Left lobe of liver (tissue), 2 donors: ENCODE data around the gene PLEKHG3. TPM values are rescaled to one million over a fixed set of nuclear protein-coding genes. Genes with fewer than 3 reads are reported as not detected.
"Not testable (repeated sequence)": the region's sequence is repeated elsewhere in the genome, so short reads cannot be mapped to it uniquely, and the experiment has no call there.

Experiments
- ATAC-seq: fragments of 200-7000 bp; cut with Tn5 transposase; one replicate; pipeline ENCODE4 v1.9.1; 2020; ENCODE audit warnings: mild to moderate bottlenecking, moderate library complexity
- DNase-seq: peaks from one replicate; pipeline ENCODE4 v3.0.0-alpha.2; 2020; ENCODE audit warnings: low spot score
- total RNA-seq: library from RNA; stranded (reverse); gene quantifications from one replicate; pipeline ENCODE4 v1.2.1, GENCODE V29; 2021
- donor health status: DM: no; HTN: no; CAD: no; lungs with moderate emphysema.
- donor health status: DM: no; HTN: yes; CAD: no.

The PLEKHG3 gene
- total RNA-seq: 32.8 TPM

DNA sequence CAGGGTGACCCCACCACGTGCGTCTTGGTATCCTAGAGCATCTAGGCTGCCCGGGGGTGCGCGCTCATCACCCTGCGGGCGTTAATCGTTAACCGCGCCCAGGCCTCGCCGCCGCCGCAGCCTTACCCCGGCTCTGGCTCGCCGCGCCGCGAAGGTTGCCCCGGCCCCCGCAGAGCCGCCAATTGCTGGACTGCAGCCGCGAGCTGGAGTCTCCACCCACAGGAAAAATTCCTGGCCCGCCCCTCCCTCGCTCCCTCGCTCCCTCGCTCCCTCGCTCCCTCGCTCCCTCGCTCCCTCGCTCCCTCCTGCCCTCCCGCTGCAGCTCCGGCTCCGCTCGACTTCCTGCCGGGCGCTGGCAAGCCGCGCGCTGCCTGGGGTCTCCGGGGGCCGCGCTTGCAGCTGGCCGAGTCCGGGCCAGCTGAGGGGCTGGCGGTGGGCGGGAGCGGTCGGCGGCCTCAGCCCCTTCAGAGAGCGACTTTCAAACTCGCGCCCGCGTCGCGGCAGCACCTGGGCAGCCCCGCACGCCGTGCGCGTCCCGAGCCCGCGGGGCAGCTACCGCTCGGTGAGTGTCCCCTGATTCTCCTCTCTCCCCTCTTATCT lies at the start of gene PLEKHG3:
Gene PLEKHG3 (plus strand): TSS at position 282 of the 600 bp plus-strand sequence. CDS start 23,208 bp downstream, outside the sequence.
- peak; percentile 78 for ATAC-seq
- DNase-seq: peak; percentile 92

DNA sequence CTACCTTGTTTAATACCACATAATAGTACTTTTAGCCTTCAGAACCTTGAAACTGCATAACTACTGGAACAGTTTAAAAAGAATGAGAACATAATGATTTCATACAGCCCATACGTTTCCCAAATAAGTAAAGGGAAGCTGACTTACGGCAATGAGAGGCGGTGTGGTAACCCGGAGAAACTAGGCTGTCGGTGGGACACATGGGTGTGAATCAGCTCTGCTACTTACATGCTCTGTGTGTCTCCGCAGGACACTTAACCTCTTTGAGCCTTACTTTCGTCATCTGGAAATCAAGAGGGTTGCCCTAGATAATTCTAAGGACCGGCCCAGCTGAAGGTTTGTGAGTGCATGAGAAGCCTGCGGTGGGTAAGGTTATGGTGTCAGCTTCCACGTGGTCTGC lies 49.3 kb upstream of the PLEKHG3 start:
- ATAC-seq: peak; percentile 13
- no peak for DNase-seq

DNA sequence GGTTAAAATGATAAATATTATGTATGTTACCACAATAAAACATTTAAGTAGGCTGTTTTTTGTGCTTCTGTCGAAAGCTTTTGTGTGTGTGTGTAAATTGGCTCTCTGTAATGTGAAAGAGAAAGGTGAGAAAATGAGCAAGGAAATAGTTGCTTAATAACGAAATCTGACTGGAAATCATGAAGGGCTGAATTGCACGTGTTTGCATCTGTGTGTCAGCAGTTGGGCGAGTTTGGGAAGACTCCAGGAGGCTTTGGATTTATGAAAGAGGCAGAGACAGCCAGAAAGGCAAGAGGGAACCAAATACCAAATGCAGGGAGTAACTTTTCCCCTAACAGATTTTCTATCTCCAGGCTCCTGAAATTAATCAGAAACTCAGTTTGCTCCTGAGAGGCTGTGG lies 47.2 kb upstream of the PLEKHG3 start:
- ATAC-seq (peak; percentile 51), DNase-seq (peak; percentile 74)

DNA sequence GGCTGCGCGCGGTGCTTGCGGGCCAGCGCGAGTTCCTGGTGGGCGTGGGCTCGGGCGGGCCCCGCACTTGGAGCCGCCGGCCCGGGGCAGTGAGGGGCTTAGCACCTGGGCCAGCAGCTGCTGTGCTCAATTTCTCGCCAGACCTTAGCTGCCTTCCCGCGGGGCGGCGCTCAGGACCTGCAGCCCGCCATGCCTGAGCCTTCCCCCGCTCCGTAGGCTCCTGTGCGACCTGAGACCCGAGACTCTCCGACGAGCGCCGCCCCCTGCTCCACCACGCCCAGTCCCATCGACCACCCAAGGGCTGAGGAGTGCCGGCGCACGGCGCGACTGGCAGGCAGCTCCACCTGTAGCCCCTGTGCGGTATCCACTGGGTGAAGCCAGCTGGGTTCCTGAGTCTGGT lies 46.0 kb upstream of the PLEKHG3 start:
- DNase-seq (no peak), ATAC-seq (no peak)

DNA sequence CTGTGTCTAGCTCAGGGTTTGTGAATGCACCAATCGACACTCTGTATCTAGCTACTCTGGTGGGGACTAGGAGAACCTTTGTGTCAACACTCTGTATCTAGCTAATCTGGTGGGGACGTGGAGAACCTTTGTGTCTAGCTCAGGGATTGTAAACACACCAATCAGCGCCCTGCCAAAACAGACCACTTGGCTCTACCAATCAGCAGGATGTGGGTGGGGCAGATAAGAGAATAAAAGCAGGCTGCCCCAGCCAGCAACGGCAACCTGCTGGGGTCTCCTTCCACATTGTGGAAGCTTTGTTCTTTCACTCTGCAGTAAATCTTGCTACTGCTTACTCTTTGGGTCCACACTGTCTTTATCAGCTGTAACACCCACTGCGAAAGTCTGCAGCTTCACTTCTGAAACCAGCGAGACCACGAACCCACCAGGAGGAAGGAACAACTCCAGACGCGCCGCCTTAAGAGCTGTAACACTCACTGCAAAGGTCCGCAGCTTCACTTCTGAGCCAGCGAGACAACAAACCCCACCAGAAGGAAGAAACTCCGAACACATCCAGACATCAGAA lies 45.4 kb upstream of the PLEKHG3 start:
- not testable (repeated sequence) for DNase-seq, ATAC-seq

DNA sequence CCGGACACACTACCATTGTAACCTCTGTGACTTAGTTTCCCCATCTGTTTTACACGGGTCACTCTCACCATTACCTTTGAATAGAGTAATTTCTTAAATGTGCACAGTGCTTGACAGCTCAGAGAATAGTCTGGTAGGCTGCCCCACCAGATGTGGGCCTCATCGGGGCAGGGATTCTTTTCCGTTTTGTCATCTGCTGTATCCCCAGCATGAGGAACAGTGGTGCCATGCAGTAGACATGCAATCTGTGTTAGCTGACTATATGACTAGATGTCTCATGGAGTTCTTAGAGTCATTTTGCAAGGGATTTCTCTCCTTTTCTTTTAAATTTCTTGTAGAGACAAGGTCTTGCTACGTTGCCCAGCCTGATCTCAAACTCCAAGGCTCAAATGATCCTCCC lies 44.9 kb upstream of the PLEKHG3 start:
- DNase-seq: no peak
- no peak for ATAC-seq

DNA sequence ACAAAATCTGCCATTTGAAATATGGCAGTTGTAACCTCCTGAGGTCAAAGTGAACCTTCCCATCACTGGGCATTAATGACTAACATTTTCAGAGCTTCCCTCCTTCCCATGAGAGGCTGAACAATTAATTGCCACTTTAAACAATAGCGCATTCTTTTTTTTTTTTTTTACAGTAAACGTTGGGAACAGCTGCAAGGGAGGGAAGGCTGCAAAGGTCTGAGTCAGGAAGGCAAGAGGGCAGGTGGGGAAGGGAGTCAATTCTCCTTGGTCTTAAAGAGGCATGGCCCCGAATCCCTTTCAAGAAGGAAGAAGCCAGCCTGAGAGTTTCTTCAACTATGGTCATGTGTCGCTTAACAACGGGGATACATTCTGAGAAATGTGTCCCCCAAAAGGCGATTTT lies 41.0 kb upstream of the PLEKHG3 start:
- DNase-seq (no peak), ATAC-seq (no peak)

DNA sequence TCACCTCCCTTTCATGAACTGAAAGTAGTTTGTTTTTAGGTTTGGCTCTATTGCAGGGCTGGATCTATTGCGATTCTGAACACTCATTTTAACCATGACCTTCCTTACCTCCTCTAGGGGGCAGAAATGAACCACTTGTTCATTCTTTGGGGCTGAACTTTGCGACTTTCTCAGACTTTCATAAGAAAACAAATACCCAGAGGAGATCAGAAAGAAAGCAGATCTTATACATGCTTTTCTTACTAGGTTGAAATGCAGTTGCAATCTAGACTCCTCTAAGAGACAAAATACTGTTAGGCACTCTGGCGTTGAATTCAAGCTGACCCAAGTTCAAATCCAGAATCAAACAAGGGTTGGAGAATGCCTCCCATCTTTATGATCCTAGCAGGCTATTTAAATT lies 32.6 kb upstream of the PLEKHG3 start:
- DNase-seq (no peak), ATAC-seq (peak; percentile 89)

DNA sequence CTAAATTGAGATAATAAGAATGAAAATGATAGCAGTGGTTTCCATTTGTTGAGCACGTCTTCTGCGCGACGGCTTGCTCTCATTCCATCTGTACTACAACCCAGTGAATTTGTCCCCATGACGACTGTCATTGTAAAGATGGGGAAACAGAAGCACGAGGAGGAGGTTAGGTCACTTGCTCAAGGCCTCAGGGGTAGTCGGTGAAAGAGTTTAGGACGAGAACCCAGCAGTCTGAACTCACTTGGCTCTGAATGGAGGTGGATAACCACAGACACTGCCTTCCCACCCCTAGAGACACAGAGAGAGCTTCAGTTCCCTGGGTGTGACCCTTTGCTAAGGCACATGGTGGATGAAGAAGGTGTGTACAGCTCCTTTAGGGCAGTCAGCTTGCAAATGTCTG lies 30.9 kb upstream of the PLEKHG3 start:
- ATAC-seq (no peak), DNase-seq (no peak)

DNA sequence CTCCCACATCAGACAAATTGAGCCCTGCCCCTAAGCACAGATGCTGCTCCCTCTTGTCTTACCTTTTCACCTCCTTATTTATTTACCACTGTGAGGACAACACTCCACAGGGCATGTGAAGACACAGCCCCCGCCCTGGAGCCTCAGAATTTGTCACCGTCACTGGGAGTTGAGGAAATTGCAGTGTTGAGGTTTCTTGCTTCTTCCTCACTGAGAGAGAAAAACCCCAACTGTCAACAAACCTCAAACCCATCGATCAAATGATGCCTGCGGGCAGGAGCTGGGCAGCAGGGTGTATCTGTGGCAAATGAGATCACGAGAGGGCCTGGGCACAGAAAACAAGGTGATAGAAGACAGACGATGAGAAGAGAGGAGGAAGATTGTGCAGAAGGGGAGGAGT lies 30.5 kb upstream of the PLEKHG3 start:
- DNase-seq (no peak), ATAC-seq (no peak)

DNA sequence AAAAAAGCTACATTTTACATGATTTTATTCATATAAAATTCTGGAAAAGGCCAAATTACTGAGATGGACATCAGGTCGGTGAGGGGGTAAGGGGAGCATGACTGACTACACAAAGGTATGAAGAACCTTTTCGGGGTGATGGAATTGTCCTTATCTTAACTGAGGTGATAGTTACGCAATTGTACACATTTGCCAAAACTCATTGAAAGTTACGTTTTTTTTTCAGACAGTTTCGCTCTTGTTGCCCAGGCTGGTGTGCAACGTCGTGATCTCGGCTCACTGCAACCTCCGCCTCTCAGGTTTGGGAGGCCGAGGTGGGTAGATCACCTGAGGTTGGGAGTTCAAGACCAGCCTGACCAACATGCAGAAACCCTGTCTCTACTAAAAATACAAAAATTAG lies 29.4 kb upstream of the PLEKHG3 start:
- ATAC-seq (peak; percentile 51), DNase-seq (no peak)

DNA sequence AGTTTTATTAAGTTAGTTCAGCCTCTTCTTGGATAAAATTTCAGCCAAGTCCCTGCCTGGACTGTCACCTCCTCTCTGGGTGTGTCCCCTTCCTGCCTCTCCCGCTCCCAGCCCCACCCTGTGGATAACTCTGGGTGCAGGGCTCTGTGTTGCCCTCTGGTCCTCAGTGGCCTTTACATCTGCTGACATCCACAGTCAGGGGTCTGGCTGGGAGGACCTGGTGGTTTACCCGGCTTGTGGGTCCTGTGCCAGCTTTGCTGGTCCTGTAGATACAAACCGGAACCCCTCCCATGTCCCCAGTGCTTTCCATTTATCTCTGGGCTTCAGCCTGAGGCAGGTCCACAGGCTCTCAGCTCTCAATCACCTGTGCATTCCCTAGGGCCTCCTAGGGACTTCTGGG lies 28.9 kb upstream of the PLEKHG3 start:
- DNase-seq: no peak
- no peak for ATAC-seq

DNA sequence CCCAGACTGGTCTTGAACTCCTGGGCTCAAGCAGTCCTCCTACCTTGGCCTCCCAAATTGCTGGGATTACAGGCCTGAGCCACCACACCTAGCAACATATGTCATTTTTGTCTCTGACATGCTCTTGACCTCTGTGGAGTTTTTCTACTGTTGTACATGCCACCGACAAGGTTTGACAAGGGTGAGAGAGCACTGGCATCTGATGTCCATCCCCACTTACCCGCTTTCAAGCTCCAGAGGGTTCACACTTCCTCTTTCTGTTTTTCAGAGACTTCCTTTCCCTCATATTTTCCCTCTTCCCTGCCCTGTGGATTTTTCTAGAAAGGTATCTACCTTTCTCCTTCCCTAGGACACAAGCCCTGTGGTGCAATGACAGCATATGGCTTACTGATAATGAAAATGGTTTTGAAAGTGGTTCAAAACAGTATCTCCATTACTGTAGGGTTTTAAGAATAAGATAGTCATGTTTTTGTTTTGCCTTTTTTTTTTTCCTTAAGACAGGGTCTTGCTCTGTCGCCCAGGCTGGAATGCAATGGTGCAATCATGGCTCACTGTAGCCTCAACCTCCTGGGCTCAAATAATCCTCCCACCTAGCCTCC lies 27.7 kb upstream of the PLEKHG3 start:
- no peak for ATAC-seq

DNA sequence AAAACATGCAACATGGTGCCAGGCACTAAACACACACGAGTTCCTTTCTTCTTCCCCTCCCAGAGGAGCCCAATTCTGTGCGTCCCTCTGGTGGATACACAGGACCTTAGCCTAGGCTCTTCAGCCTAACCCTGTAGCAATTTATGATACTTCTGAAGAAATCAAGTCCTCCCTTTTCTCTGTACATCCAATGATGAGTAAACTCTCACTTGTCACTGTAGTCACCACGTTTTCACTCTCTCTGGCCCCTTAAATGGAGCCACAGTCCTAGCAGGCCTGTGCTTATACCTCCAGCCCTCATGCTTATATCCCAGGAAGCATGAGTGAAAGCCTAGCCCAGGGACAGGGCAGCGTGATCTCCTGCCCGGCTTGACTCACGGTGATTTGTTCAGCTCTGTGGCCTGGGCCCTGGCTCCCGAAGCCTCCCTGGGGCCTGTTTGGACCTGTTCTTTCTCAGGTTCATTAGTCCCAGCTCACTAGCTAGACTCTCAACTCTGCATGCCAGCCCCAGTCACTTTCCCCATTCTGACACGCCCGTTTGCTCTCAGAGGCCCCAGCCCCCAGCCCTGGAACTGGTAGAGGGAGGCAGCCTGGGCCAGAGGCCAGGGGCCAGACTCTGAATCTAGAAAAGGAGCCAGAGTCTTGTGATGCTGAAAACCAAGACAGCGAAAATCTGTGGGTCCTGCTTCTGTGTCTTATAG lies 24.1 kb upstream of the PLEKHG3 start:
- DNase-seq: no peak
- ATAC-seq: no peak

More for the DNA sequence above, 27.7 kb upstream of the PLEKHG3 start:
- DNase-seq: no peak

DNA sequence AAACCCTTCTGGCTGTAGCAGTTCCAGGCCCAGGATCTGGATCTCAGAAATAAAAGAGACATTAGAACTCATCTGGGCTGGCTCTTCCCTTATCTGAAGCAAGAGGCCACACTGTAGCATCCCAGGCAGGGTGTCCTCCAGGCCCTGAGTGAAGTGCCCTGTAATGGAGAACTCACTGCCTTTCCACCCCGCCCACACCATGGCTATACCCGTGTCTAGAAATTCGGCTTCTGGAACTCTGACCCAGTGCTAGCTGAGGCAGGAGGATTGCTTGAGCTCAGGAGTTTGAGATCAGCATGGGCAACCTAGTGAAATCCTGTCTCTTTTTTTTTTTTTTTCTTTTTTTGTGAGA lies 23.5 kb upstream of the PLEKHG3 start:
- ATAC-seq: no peak
- DNase-seq: no peak

DNA sequence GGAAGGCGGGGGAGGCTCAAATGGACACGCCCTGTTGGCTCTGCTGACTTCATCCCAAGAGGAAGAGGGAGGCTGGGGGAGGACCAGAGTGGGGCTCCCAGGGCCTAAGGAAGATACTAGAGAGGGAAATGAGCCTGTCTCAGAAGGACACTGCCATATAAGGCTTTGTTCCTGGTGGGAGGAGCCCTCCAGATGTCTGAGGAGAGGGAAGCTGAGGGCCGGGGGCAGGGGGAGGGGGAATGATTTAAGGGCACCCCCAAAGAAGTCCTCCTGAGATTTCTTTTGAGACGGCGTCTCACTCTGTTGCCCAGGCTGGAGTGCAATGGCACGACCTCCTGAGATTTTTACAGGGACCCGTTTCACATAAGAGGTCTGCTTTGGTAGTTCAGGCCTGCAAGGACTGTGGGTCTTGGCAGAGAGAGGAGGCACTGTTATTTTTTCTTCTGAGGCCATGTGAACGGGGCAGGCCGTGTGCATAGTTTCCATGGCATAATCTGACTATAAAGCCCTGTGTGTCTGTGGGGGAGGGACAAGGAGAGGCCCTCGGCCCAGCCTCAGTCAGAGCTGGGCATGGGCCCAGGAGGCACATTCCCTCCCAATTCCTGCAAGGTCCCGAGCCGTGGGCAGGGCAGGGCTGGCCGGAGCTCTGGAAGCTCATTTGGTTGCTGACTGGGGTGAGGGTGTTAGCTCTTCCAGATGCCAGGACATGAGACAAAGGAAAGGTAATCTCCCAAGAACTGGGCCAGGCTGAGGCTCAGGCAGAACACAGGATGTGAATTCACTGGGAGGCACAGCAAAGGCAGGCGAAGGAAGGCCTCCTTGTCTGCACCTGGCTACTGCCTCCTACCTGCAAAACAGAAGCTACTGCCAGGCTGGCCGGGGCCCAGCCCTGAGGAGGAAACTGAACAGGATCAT lies 22.2 kb upstream of the PLEKHG3 start:
- no peak for DNase-seq

DNA sequence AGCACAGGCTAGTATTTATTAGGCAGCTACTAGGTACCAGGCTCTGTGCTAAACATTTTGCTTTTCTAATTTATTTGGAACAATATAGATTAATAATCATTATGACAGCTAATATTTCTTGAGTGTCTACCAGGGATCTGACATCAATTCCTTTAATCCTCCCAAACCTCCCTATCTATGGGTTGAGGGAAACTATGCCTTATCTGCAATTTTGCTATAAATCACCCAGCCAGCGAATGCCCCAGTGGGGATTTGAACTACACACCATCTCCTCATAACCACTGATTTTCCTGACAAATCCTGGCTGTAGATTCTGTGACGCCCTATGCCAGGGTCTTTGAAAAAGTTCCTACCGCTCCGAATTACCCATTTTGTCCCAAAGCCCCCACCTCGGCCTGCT lies 21.4 kb upstream of the PLEKHG3 start:
- ATAC-seq (no peak), DNase-seq (no peak)

More for the DNA sequence above, 22.2 kb upstream of the PLEKHG3 start:
- peak; percentile 35 for ATAC-seq

DNA sequence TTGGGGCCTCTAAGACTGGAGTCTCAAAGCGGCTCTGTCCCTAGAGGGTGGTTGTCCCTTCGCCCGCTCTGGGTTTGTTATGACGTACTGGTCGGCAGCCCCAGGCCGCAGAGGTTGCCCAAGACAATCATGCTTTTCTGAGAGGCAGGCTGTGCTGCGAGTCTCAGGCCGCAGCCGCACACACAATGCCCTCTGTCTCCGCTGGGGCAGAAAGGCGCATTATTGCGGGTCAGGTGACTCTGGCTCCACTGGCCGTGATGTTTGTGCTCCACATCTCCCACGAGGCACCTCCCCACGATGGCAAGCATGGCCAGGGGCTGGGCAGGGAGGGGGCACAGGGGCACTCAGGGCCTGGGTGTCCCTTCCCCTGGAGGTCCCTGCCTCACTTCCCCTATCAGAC lies 21.0 kb upstream of the PLEKHG3 start:
- no peak for DNase-seq
- no peak for ATAC-seq

DNA sequence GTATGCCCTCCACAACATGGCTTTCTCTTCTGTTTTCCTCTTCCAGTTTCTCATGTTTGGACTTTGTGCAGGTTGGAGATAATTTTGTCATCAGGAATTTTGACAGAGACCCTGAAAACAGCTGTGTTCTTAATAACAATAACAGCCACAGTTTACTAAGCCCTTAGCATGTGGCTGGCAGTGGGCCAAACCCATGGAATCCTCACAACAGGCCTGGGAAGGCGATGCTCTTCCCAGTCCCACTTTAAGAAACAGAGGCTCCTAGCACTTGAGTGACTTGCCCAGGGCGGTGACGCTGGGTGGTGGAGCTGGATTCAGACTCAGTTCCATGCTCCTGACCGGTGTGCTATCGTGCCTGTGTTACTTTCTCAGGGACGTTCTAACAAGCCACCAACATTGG lies 20.1 kb upstream of the PLEKHG3 start:
- ATAC-seq: no peak
- DNase-seq: no peak

DNA sequence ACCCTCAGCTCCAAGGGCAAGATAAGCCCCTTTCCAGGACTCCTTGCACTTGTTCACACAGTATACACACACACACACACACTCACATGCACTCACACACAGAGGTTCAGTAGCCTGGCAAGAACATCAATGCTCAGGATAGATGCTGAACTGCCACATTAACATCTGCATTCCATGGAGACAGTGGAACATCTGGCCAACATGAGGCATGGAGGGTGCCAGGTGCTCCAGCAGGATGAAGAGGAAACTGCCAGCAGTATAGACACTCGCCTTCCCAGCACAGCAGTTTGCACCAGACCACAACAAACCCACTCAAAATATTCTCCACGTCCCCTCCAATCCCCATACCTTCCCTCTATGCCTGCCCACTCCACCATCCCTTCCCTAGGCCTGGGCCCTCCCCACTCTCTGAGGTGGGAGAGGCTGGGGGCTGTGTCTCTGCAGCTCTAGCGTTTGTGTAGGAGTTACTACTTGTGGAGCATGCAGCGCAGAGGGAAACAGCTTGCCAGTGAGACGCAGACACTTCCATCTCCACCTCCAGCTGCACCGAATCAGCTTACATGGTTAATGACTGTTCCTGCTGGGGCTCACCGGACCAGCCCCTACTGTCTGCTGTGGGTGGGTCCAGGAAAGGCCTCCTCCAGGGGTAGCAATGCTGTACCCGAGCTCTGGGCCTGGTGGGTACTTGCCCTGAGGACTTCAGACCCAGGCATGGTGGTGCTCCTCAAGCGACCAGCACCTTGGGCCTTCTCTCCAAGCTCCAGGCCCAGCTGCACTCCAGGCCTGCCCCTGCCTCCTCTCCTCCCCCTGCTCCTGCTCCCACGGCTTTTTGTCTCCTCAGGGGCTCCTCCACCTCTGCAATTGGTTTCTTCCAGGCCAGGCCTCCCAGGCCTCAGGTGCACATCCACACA lies 18.6 kb upstream of the PLEKHG3 start:
- no peak for ATAC-seq
- no peak for DNase-seq
